Calu3 (cell line): ENCODE results near the gene PLSCR4. TPM values are rescaled to one million over a fixed set of nuclear protein-coding genes. Genes with fewer than 3 reads are reported as not detected.
A peak's percentile ranks its signal among the peaks of the same experiment; 100 is the strongest.
"Not testable (repeated sequence)": the region's sequence is repeated elsewhere in the genome, so short reads cannot be mapped to it uniquely, and the experiment has no call there.

Source experiments
- BruUV-seq: library from RNA; stranded (reverse); fragments of 400-500 nt; replicated peaks from 2 replicates; lab custom pipeline; 2021; lab: Mats Ljungman, UMichigan
- CTCF ChIA-PET: fragments of 300-600 bp; sonication (Branson Sonifier 250); formaldehyde crosslinking; loops from one replicate; lab custom pipeline; 2022; ENCODE audit warnings: antibody characterized with exemption; lab: Charles Lee
- DNase-seq: peaks from one replicate; pipeline ENCODE4 v3.0.0; 2022
- H3K27ac Mint-ChIP-seq: one replicate; pipeline ENCODE4 v1.8.0; 2022; ENCODE audit warnings: mixed read lengths; ENCODE audit not compliant: unreplicated experiment
- H3K27me3 Mint-ChIP-seq: one replicate; pipeline ENCODE4 v1.8.0; 2022; ENCODE audit warnings: mixed read lengths; ENCODE audit not compliant: unreplicated experiment
- H3K36me3 Mint-ChIP-seq: one replicate; pipeline ENCODE4 v1.8.0; 2022; ENCODE audit warnings: mild to moderate bottlenecking, moderate library complexity, mixed read lengths; ENCODE audit not compliant: insufficient read depth, unreplicated experiment
- H3K4me1 Mint-ChIP-seq: one replicate; pipeline ENCODE4 v1.8.0; 2022; ENCODE audit warnings: mild to moderate bottlenecking, low read depth, mixed read lengths; ENCODE audit not compliant: unreplicated experiment
- H3K4me3 Mint-ChIP-seq: one replicate; pipeline ENCODE4 v1.8.0; 2022; ENCODE audit warnings: mild to moderate bottlenecking, low read depth, moderate library complexity, mixed read lengths; ENCODE audit not compliant: unreplicated experiment
- H3K9me3 Mint-ChIP-seq: one replicate; pipeline ENCODE4 v1.8.0; 2022; ENCODE audit warnings: low read depth, mixed read lengths; ENCODE audit not compliant: unreplicated experiment
- intact Hi-C: fragments of 100-400 bp; cut with micrococcal nuclease; formaldehyde crosslinking; loops from one replicate; pipeline ENCODE4 v1.10.0; 2022; ENCODE audit not compliant: unreplicated experiment
- total RNA-seq: library from RNA; stranded (reverse); gene quantifications from 2 replicates; pipeline ENCODE4 v1.2.3, GENCODE V29; 2022
- TF ChIP-seq, protein P1 (sequence below): fragments of 200-600 bp; IDR thresholded peaks from one replicate; pipeline ENCODE4 v1.8.0; 2022; ENCODE audit warnings: antibody characterized with exemption; ENCODE audit not compliant: unreplicated experiment

The PLSCR4 gene
- total RNA-seq, 1 experiment from 2014 or later: 10.2 TPM

DNA sequence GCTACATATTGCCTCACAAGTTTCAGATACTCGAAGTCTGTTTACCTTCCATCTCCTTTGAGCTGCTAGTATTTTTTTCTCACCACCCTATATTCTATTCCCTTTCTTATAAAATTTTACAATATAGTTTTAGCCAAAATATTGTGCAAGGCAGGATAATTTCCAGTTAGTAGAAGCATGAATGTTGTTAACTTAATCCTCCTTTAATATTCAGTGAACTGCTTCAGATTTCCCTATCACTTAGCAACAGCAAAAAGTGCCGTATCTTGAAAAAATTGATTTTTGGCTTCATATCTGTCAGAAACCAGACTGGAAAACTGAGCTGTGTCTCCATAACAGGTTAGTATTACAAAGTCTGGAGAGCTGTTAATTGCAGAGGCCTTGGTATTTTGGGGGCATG lies 24.0 kb downstream of the PLSCR4 start:
- Mint-ChIP-seq H3K9me3 (no peaks in the 10 kb centered on the region), H3K4me3 (no peak overlapping the region), H3K4me1 (peaks cover 15% of the 10 kb centered on the region), H3K27me3 (no peaks in the 10 kb centered on the region), H3K27ac (no peak overlapping the region), H3K36me3 (peaks cover 8% of the 10 kb centered on the region)
- BruUV-seq: no TSS peak
- intact Hi-C loops: no loop called here
- CTCF ChIA-PET: interaction anchor here (0.6 kb wide), 1 partner anchor 1506 kb away, joined by 3 read pairs; no protein-coding TSS in a partner anchor
- TF ChIP-seq, protein P1, sequence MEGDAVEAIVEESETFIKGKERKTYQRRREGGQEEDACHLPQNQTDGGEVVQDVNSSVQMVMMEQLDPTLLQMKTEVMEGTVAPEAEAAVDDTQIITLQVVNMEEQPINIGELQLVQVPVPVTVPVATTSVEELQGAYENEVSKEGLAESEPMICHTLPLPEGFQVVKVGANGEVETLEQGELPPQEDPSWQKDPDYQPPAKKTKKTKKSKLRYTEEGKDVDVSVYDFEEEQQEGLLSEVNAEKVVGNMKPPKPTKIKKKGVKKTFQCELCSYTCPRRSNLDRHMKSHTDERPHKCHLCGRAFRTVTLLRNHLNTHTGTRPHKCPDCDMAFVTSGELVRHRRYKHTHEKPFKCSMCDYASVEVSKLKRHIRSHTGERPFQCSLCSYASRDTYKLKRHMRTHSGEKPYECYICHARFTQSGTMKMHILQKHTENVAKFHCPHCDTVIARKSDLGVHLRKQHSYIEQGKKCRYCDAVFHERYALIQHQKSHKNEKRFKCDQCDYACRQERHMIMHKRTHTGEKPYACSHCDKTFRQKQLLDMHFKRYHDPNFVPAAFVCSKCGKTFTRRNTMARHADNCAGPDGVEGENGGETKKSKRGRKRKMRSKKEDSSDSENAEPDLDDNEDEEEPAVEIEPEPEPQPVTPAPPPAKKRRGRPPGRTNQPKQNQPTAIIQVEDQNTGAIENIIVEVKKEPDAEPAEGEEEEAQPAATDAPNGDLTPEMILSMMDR: no peak
- DNase-seq: no peak

GRCh38 chr3:146225458-146225857 lies 25.4 kb downstream of the PLSCR4 start:
- CTCF ChIA-PET: interaction anchor here (0.7 kb wide), 1 partner anchor 66 kb away, joined by 3 read pairs; no protein-coding TSS in a partner anchor
- BruUV-seq, intact Hi-C loops: not testable (repeated sequence)

GRCh38 chr3:146223401-146224373 lies 27.2 kb downstream of the PLSCR4 start:
- Mint-ChIP-seq H3K36me3 (peaks cover 8% of the 10 kb centered on the region), H3K4me3 (no peak overlapping the region), H3K27ac (peak overlapping the region; percentile 69), H3K9me3 (no peaks in the 10 kb centered on the region), H3K27me3 (no peaks in the 10 kb centered on the region), H3K4me1 (peaks cover 24% of the 10 kb centered on the region)
- intact Hi-C loops: loop anchor here (2.0 to 5.0 kb wide), 3 partner anchors 159 to 417 kb away; no protein-coding TSS in a partner anchor
- CTCF ChIA-PET: interaction anchor here (0.5 to 5.8 kb wide), 8 partner anchors 35 to 1032 kb away, joined by 3 to 170 read pairs (median 9); no protein-coding TSS in a partner anchor
- TF ChIP-seq, protein P1: no peak
- BruUV-seq: no TSS peak
- peak; percentile 57 for DNase-seq

More at GRCh38 chr3:146225458-146225857, 25.4 kb downstream of the PLSCR4 start:
- peaks cover 19% of the 10 kb centered on the region for H3K4me1 Mint-ChIP-seq
- not testable (repeated sequence) for H3K27ac Mint-ChIP-seq, DNase-seq, H3K9me3 Mint-ChIP-seq, H3K36me3 Mint-ChIP-seq, H3K4me3 Mint-ChIP-seq, H3K27me3 Mint-ChIP-seq

- TF ChIP-seq, protein P1: no peak
- no peaks in the 10 kb centered on the region for H3K9me3 Mint-ChIP-seq
- peak; percentile 84 for DNase-seq
- CTCF ChIA-PET: interaction anchor here (0.5 to 5.8 kb wide), 14 partner anchors 10 to 372 kb away, joined by 3 to 170 read pairs (median 6); no protein-coding TSS in a partner anchor
- peak overlapping the region; percentile 69 for H3K27ac Mint-ChIP-seq
- H3K4me3 Mint-ChIP-seq: peak overlapping the region; percentile 45
- H3K27me3 Mint-ChIP-seq: no peaks in the 10 kb centered on the region
- peaks cover 31% of the 10 kb centered on the region for H3K4me1 Mint-ChIP-seq
- no TSS peak for BruUV-seq
- intact Hi-C loops: loop anchor here (1.0 to 5.0 kb wide), 6 partner anchors 33 to 418 kb away; no protein-coding TSS in a partner anchor
- H3K36me3 Mint-ChIP-seq: peaks cover 8% of the 10 kb centered on the region
Observed at GRCh38 chr3:146222204-146223046, 28.5 kb downstream of the PLSCR4 start.
